VCaP (cell line): Measurements from ENCODE around the gene STN1.
A peak's percentile ranks its signal among the peaks of the same experiment; 100 is the strongest.

Experiments
- H3K27ac ChIP-seq: fragments of 450-650 bp; 2 replicates; pipeline ENCODE4 v1.5.1; 2017
- CTCF ChIP-seq: fragments of 450-650 bp; conservative IDR thresholded peaks from 2 replicates; pipeline ENCODE4 v1.5.1; 2017; ENCODE audit warnings: mild to moderate bottlenecking, moderate library complexity

The STN1 gene

GRCh38 chr10:103918053-103918846 is at the start of gene STN1:
Gene STN1 (minus strand): TSS chr10:103918184. CDS start chr10:103917594, 590 bp downstream.
- peak within 1 kb of the TSS; percentile 92 for H3K27ac ChIP-seq
- TF ChIP-seq CTCF, result no peak

DNA sequence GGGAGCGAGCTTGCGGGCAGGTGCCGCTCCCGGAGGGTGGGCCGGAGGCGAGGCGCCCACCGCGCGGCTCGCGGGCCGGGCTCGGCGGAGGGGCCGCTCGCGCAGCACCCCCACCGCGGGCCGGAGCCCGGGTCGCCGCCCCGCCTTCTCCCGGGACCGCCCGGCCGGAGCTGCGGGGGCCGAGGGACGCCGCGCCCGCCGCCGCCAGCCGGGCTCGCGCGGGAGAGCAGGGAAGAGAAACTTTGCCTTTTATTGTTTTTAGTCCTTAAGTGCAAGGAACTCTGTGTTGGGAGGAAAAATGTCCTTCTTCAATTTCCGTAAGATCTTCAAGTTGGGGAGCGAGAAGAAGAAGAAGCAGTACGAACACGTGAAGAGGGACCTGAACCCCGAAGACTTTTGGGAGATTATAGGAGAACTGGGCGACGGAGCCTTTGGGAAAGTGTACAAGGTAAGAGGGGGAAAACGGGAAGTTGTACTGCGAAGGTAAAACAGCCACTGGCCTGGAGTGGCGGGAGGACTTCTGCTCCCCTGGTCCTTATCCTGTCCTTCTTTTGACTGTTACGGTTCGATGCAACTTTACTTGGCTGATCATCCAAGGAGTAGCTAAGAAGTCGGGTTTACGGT is 49.6 kb upstream of the STN1 start:
- H3K27ac ChIP-seq, result peak overlapping the region; percentile 94
- 0 out of 2 replicates have a peak, but pooled peaks have one; percentile 12 for TF ChIP-seq CTCF

- peak within 1 kb of the TSS; percentile 94 for H3K27ac ChIP-seq
- no peak for TF ChIP-seq CTCF
Measured at GRCh38 chr10:103966671-103967447, 48.9 kb upstream of the STN1 start, which contains the start of gene SLK. Gene SLK (plus strand): TSS chr10:103967140. CDS start chr10:103967746, 606 bp downstream.

- H3K27ac ChIP-seq, result no peak overlapping the region
- no peak for TF ChIP-seq CTCF
Measured at GRCh38 chr10:103960103-103960502, 42.1 kb upstream of the STN1 start.

- no peak overlapping the region for H3K27ac ChIP-seq
- no peak for TF ChIP-seq CTCF
Measured at GRCh38 chr10:103958996-103959395, 41.0 kb upstream of the STN1 start.

DNA sequence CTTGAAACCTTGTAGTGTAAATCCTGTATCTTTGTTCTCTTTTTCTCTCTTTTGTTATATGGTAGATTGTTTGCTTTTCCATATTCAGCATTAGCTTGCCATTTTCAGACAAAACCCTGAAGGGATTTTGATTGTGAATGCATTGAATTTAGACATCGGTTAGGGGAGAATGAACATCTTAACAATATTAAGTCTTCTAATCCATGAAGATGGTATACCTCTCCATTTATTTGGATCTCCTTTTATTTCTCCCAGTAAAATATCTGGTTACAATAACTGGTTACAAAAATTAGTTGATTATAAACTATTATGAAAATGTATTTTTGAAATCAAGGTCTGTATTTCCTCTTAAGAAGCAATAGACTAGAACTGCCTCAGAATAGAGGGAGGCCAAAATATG is 36.6 kb upstream of the STN1 start:
- no peak overlapping the region for H3K27ac ChIP-seq
- TF ChIP-seq CTCF, result no peak

- TF ChIP-seq CTCF, result no peak
Measured at GRCh38 chr10:103951942-103952341, 34.0 kb upstream of the STN1 start.

More at GRCh38 chr10:103951942-103952341, 34.0 kb upstream of the STN1 start:
- peak overlapping the region; percentile 97 for H3K27ac ChIP-seq
